GM20431 (cell line): Measurements from ENCODE around the gene RCOR1.
"Not testable (repeated sequence)": the region's sequence is repeated elsewhere in the genome, so short reads cannot be mapped to it uniquely, and the experiment has no call there.

ENCODE experiments used
- in situ Hi-C: fragments of 300-500 bp; cut with MseI, MboI; formaldehyde crosslinking; loops from one replicate; pipeline ENCODE4 v1.15.0; 2020; ENCODE audit warnings: low sequenced_read_pairs; ENCODE audit not compliant: unreplicated experiment

RCOR1 gene

DNA sequence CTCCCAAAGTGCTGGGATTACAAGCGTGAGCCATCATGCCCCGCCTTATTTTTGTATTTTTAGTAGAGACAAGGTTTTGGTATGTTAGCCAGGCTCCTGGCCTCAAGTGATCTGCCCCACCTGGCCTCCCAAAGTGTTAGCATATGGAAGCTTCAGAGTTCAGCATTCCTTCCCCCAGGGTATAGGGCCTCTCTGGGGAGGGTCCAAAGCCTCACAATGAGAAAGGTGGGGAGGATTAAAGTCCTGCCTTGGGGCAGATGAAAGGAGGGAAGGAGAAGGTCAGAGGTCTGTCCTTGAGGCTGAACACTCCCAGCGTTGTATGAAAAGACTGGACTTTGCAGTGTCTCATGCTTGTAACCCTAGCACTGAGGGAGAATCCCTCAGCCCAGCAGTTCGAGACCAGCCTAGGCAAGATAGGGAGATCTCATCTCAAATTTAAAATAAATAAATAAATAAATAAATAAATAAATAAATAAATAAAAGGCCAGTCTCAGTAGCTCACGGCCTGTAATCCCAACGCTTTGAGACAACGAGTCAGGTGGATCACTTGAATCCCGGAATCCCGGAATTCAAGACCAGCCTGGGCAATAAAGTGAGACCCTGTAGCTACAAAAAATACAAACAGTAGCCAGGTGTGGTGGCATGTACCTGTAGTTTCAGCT lies 22.0 kb upstream of the RCOR1 start:
- in situ Hi-C loops = no loop called here

GRCh38 chr14:102571043-102571442 lies 21.4 kb upstream of the RCOR1 start:
- in situ Hi-C loops = no loop called here

DNA sequence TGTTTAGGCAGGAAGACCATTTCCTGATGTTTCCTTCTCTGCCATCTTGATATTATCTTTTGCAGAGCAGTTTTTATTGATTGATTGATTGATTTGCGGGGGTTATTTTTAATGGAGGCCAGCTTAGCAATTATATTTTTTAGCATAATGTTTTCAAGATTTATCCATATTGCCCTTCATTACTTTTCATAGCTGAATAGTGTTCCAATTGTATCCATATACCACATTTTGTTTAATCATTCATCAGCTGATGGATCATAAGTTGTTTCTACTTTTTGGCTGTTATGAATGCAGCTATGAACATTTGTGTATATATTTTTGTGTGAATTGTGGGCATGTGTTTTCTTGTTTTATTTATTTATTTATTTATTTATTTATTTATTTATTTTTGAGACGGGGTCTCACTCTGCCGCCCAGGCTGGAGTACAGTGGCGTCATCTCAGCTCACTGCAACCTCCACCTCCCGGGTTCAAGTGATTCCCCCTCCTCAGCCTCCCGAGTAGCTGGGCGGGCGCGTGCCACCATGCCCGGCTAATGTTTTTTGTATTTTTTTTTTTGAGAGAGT lies 20.9 kb upstream of the RCOR1 start:
- in situ Hi-C loops = no loop called here

DNA sequence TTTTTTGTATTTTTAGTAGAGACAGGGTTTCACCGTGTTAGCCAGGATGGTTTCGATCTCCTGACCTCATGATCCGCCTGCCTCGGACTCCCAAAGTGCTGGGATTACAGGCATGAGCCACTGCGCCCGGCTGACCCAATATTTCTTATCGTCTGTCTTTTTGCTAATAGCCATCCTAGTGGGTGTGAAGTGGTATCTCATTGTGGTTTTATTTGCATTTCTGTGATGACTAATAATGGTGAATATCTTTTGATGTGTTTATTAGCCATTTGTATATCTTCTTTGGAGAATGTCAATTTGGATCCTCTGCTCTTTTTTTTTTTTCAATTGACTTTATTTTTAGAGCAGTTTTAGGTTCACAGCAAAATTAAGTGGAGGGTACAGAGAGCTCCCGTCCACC lies 19.3 kb upstream of the RCOR1 start:
- in situ Hi-C loops = not testable (repeated sequence)

DNA sequence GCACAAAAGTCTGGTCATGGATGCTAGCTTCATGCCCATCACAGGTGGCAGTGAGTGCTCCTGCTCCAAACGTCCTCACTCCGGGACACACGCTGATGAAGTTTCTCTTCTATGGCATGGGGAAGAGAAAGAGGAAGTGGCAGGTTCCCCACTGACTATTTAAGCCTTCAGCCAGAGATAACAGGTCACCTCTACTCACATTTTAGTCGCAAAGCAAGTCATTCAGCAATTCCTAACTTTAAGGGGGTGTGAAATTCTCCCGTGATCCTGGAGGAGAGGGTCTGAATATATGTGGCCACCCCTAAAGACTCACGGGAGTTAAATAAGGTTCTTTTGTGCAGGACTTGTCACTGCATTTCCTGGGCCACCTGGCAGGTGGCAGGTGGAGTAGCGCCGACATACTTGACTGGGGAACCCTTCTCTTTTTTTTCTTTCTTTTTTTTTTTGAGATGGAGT lies 18.8 kb upstream of the RCOR1 start:
- in situ Hi-C loops = no loop called here

- in situ Hi-C loops = no loop called here
These were observed 17.9 kb upstream of the RCOR1 start for GRCh38 chr14:102574281-102575159.

- in situ Hi-C loops = no loop called here
These were observed 17.1 kb upstream of the RCOR1 start for GRCh38 chr14:102575160-102575845.

GRCh38 chr14:102575846-102576428 lies 16.5 kb upstream of the RCOR1 start:
- in situ Hi-C loops = not testable (repeated sequence)

DNA sequence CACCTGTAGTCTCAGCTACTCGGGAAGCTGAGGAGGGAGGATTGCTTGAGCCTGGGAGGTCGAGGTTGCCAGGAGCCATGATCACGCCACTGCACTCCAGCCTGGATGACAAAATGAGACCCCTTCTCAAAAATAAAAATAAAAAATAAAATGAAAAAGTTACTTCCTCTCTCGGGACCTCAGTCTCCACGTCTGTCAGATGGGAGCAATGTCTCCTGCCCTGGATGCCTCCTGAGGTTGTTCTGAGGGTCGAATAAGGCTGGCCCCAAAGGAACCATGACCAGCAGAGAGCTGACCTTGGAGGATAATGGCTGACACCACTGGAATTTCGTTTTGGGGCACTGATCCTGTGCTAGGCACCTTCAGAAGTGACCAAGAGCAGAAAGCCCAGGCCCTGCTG lies 13.6 kb upstream of the RCOR1 start:
- in situ Hi-C loops = no loop called here

- in situ Hi-C loops = no loop called here
These were observed 12.5 kb upstream of the RCOR1 start for GRCh38 chr14:102579696-102580549.

- in situ Hi-C loops = no loop called here
These were observed 11.8 kb upstream of the RCOR1 start for GRCh38 chr14:102580550-102581110.

DNA sequence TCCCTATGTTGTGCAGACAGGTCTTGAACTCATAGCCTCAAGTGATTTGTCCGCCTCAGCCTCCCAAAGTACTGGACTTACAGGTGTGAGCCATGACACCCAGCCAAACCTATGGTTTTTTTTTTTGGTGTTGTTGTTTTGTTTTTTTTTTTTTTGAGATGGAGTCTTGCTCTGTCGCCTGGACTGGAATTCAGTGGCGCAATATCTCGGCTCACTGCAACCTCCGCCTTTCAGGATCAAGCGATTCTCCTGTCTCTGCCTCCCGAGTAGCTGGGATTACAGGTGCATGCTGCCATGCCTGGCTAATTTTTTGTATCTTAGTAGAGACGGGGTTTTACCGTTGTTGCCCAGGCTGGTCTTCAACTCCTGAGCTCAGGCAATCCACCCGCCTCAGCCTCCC lies 11.3 kb upstream of the RCOR1 start:
- in situ Hi-C loops = no loop called here

GRCh38 chr14:102583726-102584125 lies 8.7 kb upstream of the RCOR1 start:
- in situ Hi-C loops = no loop called here

- in situ Hi-C loops = no loop called here
These were observed 7.3 kb upstream of the RCOR1 start for GRCh38 chr14:102584871-102585869.

GRCh38 chr14:102586420-102587104 lies 5.9 kb upstream of the RCOR1 start:
- in situ Hi-C loops = no loop called here

- in situ Hi-C loops = no loop called here
These were observed 3.6 kb upstream of the RCOR1 start for GRCh38 chr14:102588821-102589220.

DNA sequence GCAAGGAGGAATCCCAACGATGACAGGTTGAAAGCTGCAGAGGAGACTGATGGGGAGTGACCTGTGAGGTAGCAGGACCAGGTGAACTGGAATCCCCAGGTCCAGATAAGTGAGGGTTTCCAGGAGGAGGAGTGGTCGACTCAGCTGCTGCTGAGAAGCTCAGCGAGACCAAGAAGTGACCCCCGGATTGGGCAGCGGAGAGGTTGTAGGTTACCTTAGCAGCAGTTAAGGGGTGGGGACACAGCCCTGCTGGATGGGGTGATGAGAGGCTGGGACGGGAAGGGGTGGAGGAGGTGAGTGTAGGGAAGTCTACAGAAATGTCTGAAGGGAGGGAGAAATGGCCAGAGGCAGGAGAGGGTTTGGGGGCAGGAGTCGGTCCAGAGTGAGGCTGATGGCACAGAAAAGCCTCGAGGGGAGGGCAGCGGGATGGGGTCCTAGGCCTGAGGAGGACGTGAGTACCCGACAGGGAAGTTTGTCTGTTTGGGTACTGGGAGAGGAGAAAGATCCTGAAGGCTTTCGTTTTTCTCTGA lies 2.6 kb upstream of the RCOR1 start:
- in situ Hi-C loops = no loop called here
